GM23248 (cell line): ENCODE results near the gene PAOX.

ENCODE experiments used
- EZH2 ChIP-seq: fragments of 200-600 bp; sonication (generic); IDR thresholded peaks from 2 replicates; pipeline ENCODE4 v1.6.1; 2018; ENCODE audit warnings: antibody characterized with exemption, mild to moderate bottlenecking; ENCODE audit not compliant: insufficient read depth, poor library complexity, severe bottlenecking
- EZH2phosphoT487 ChIP-seq: fragments of 200-600 bp; sonication (generic); IDR thresholded peaks from 2 replicates; pipeline ENCODE4 v1.6.1; 2018; ENCODE audit warnings: antibody characterized with exemption, moderate library complexity, mild to moderate bottlenecking, low read depth; ENCODE audit not compliant: insufficient read depth

- TF ChIP-seq EZH2 (no peak), EZH2phosphoT487 (no peak)
Observed at GRCh38 chr10:133347710-133348517, 31.1 kb upstream of the PAOX start.
